HL-60 (cell line): ENCODE measurements around the gene KIRREL2.
"Not testable (repeated sequence)": the region's sequence is repeated elsewhere in the genome, so short reads cannot be mapped to it uniquely, and the experiment has no call there.

ENCODE experiments used
- DNase-seq, 2 experiments: peaks; one replicate each; pipeline ENCODE4 v3.0.0-alpha.2; 2010 to 2020; ENCODE audit warnings: low read depth in 1 of 2, low spot score in 1 of 2
- H3K27ac ChIP-seq: fragments of 250-450 bp; sonication (Bioruptor Pico); replicated peaks from 2 replicates; pipeline ENCODE4 v1.5.1; 2020; ENCODE audit warnings: mild to moderate bottlenecking, moderate library complexity
- H3K27me3 ChIP-seq: fragments of 250-450 bp; sonication (Bioruptor Pico); 2 replicates; pipeline ENCODE4 v1.5.1; 2021; ENCODE audit warnings: mild to moderate bottlenecking, moderate library complexity; ENCODE audit not compliant: insufficient read depth, poor library complexity, severe bottlenecking
- H3K4me3 ChIP-seq: replicated peaks from 2 replicates; pipeline ENCODE4 v1.5.1; 2011; ENCODE audit warnings: mild to moderate bottlenecking, control low read depth, low read length; ENCODE audit not compliant: insufficient read depth
- CTCF ChIP-seq: IDR thresholded peaks from one replicate; pipeline ENCODE4 v1.5.1; 2011; ENCODE audit warnings: low read length, control low read depth, inconsistent platforms; ENCODE audit not compliant: insufficient read depth
- GABPA ChIP-seq: IDR thresholded peaks from 2 replicates; pipeline ENCODE4 v1.6.1; 2012; ENCODE audit warnings: low read depth
- POLR2AphosphoS5 ChIP-seq: IDR thresholded peaks from 2 replicates; pipeline ENCODE4 v1.6.1; 2012; ENCODE audit warnings: low read depth
- REST ChIP-seq: IDR thresholded peaks from 2 replicates; pipeline ENCODE4 v1.6.1; 2012; ENCODE audit warnings: low read depth; ENCODE audit not compliant: insufficient replicate concordance
- SPI1 ChIP-seq: IDR thresholded peaks from 2 replicates; pipeline ENCODE4 v1.6.1; 2012; ENCODE audit warnings: low read depth, mild to moderate bottlenecking, borderline replicate concordance

KIRREL2 gene

GRCh38 chr19:35889370-35890112, 32.8 kb downstream of the KIRREL2 start:
- Histone ChIP-seq H3K27ac (no peak overlapping the region), H3K4me3 (no peak overlapping the region), H3K27me3 (no peaks in the 10 kb centered on the region)
- TF ChIP-seq SPI1 (no peak), POLR2AphosphoS5 (no peak), GABPA (no peak), CTCF (no peak), REST (no peak)
- no peak for DNase-seq

- no peaks in the 10 kb centered on the region for H3K27me3 ChIP-seq
- no peak overlapping the region for H3K4me3 ChIP-seq
- TF ChIP-seq SPI1 = no peak
- peak; percentile 12; the same call in 1 of the 2 replicates for TF ChIP-seq POLR2AphosphoS5
- no peak overlapping the region for H3K27ac ChIP-seq
- no peak for DNase-seq
Measured at GRCh38 chr19:35890113-35890650, 33.5 kb downstream of the KIRREL2 start.

- H3K27me3 ChIP-seq, H3K4me3 ChIP-seq, H3K27ac ChIP-seq, DNase-seq: not testable (repeated sequence)
Measured at GRCh38 chr19:35891819-35892218, 35.1 kb downstream of the KIRREL2 start.

GRCh38 chr19:35894342-35894741, 37.6 kb downstream of the KIRREL2 start:
- H3K4me3 ChIP-seq = no peak overlapping the region
- H3K27ac ChIP-seq = no peak overlapping the region
- H3K27me3 ChIP-seq = no peaks in the 10 kb centered on the region
- TF ChIP-seq POLR2AphosphoS5 (peak; percentile 50; the same call in 1 of the 2 replicates), CTCF (no peak)
- no peak for DNase-seq

GRCh38 chr19:35895911-35896642, 39.4 kb downstream of the KIRREL2 start:
- no peak for DNase-seq
- Histone ChIP-seq H3K4me3 (no peak overlapping the region), H3K27me3 (no peaks in the 10 kb centered on the region), H3K27ac (no peak overlapping the region)
- no peak for TF ChIP-seq REST
- TF ChIP-seq SPI1 = no peak
- no peak for TF ChIP-seq POLR2AphosphoS5
- TF ChIP-seq CTCF = no peak
- no peak for TF ChIP-seq GABPA
